Measurements from ENCODE around the gene SPDEF. TPM values are rescaled to one million over a fixed set of nuclear protein-coding genes. Genes with fewer than 3 reads are reported as not detected.

SPDEF gene
- polyA plus RNA-seq, 2 of the 4 experiments (the other 2 are of a cell fraction), result 4.3 to 5.4 TPM

GRCh38 chr6:34572021-34572420 is 15.9 kb upstream of the SPDEF start:
- no peak overlapping the region for H3K4me3 ChIP-seq
- H3K27ac ChIP-seq, result no peak overlapping the region
- peaks cover 10% of the 10 kb centered on the region; the same call in 2 of the 3 replicates for H3K4me1 ChIP-seq
- ATAC-seq, result no peak
- ChIA-PET POLR2A (no interaction called here), CTCF (interaction anchor here (1.1 kb wide), 1 partner anchor 37 kb away, joined by 3 read pairs; no protein-coding TSS in a partner anchor)
- H3K9me3 ChIP-seq, result no peaks in the 10 kb centered on the region
- H3K4me2 ChIP-seq, result no peak overlapping the region
- WGBS (ENCODE audit: missing lambda C conversion rate), result 91% methylated on average over 11 of the region's 16 CpGs
- DNase-seq (ENCODE audit: low read depth in 1 of 2, low spot score in 1 of 2), result no peak
- no peak for FAIRE-seq
- TF ChIP-seq POLR2AphosphoS2 (conservative IDR thresholded peaks at IDR 0.05; ENCODE audit: low read length), result no peak
- no peak for TF ChIP-seq KDM5A (IDR thresholded peaks at IDR 0.05)
- TF ChIP-seq ATOH8 (CRISPR knock-in tag; IDR thresholded peaks at IDR 0.05; ENCODE audit: low read depth), result no peak
- no peak for TF ChIP-seq CBX2 (IDR thresholded peaks at IDR 0.05; ENCODE audit: borderline replicate concordance, low read depth)
- no peak for TF ChIP-seq ZFP36 (IDR thresholded peaks at IDR 0.05; ENCODE audit: borderline replicate concordance, partially characterized antibody)
- no peak for TF ChIP-seq MAZ (IDR thresholded peaks at IDR 0.05; ENCODE audit: borderline replicate concordance, low read depth, low read length)
- no peak for TF ChIP-seq ZSCAN20 (CRISPR knock-in tag; IDR thresholded peaks at IDR 0.05)
- TF ChIP-seq CEBPB (IDR thresholded peaks at IDR 0.05), result no peak
- no peak for TF ChIP-seq MYC (IDR thresholded peaks at IDR 0.05; ENCODE audit: borderline replicate concordance, low read length)
- no peak for TF ChIP-seq CBX8 (IDR thresholded peaks at IDR 0.05)
- TF ChIP-seq HDAC2 (IDR thresholded peaks at IDR 0.05), result no peak
- no peak for TF ChIP-seq CHD4 (IDR thresholded peaks at IDR 0.05; ENCODE audit: borderline replicate concordance)
- no peak for TF ChIP-seq FOSB (CRISPR knock-in tag; IDR thresholded peaks at IDR 0.05)
- no peak for TF ChIP-seq HEYL (CRISPR knock-in tag; IDR thresholded peaks at IDR 0.05)
- no peak for TF ChIP-seq GATA3 (IDR thresholded peaks at IDR 0.05; ENCODE audit: borderline replicate concordance)
- no peak for TF ChIP-seq SMC3 (IDR thresholded peaks at IDR 0.05)
- no peak for TF ChIP-seq E2F6 (IDR thresholded peaks at IDR 0.05; ENCODE audit: borderline replicate concordance, low read depth)
- no peak for TF ChIP-seq FOXS1 (CRISPR knock-in tag; IDR thresholded peaks at IDR 0.05)
- no peak for TF ChIP-seq ESRRA (IDR thresholded peaks at IDR 0.05; ENCODE audit: borderline replicate concordance, low read length)
- no peak for TF ChIP-seq NFE2L2 (conservative IDR thresholded peaks at IDR 0.05; ENCODE audit: low read length)

- Histone ChIP-seq H3K9me3 (no peaks in the 10 kb centered on the region), H3K4me1 (peaks cover 10% of the 10 kb centered on the region; the same call in 2 of the 3 replicates), H3K27ac (no peak overlapping the region), H3K4me2 (no peak overlapping the region), H3K4me3 (no peak overlapping the region)
- ATAC-seq, result no peak
- 88% methylated on average over 7 of the region's 9 CpGs for WGBS (ENCODE audit: missing lambda C conversion rate)
- no peak for DNase-seq (ENCODE audit: low read depth in 1 of 2, low spot score in 1 of 2)
- CTCF ChIA-PET, result no interaction called here
- POLR2A ChIA-PET, result no interaction called here
- TF ChIP-seq BHLHE40 (IDR thresholded peaks at IDR 0.05; ENCODE audit: low read depth, low read length) (no peak), RARB (CRISPR knock-in tag; IDR thresholded peaks at IDR 0.05) (no peak), PHF8 (IDR thresholded peaks at IDR 0.05; ENCODE audit: borderline replicate concordance, low read depth) (no peak), CBX8 (IDR thresholded peaks at IDR 0.05) (no peak), RAD21 (conservative IDR thresholded peaks at IDR 0.05 in 1 of 2, IDR thresholded peaks at IDR 0.05 in 1 of 2) (no peak), POLR2AphosphoS2 (conservative IDR thresholded peaks at IDR 0.05; ENCODE audit: low read length) (no peak), CTCF (IDR thresholded peaks at IDR 0.05) (no peak), KDM5A (IDR thresholded peaks at IDR 0.05) (no peak), EHF (CRISPR knock-in tag; IDR thresholded peaks at IDR 0.05) (no peak), MAZ (IDR thresholded peaks at IDR 0.05; ENCODE audit: borderline replicate concordance, low read depth, low read length) (no peak), ATOH8 (CRISPR knock-in tag; IDR thresholded peaks at IDR 0.05; ENCODE audit: low read depth) (no peak), ZNF302 (CRISPR knock-in tag; IDR thresholded peaks at IDR 0.05) (no peak), FOSB (CRISPR knock-in tag; IDR thresholded peaks at IDR 0.05) (no peak), ZFP36 (IDR thresholded peaks at IDR 0.05; ENCODE audit: borderline replicate concordance, partially characterized antibody) (no peak), TFCP2L1 (CRISPR knock-in tag; IDR thresholded peaks at IDR 0.05) (no peak)
- FAIRE-seq, result no peak
Observed at GRCh38 chr6:34571388-34571787, 15.3 kb upstream of the SPDEF start.

Data from A549 (cell line).